Spleen (tissue), 11 donors: ENCODE results near the gene PUS1. TPM values are rescaled to one million over a fixed set of nuclear protein-coding genes. Genes with fewer than 3 reads are reported as not detected.
A peak's percentile ranks its signal among the peaks of the same experiment; 100 is the strongest.

Experiments used
- DNase-seq: peaks from one replicate; pipeline ENCODE4 v3.0.0-alpha.2; 2020
- H3K27ac ChIP-seq, 8 donors: fragments of 200-600 bp; sonication (generic) in 7 of 8; 1 replicate in 4 of 8; 2 replicates in 4 of 8; pipeline versions ENCODE4 v1.5.0 to v1.8.0; 2016 to 2021; ENCODE audit warnings: inconsistent platforms in 4 of 8, mild to moderate bottlenecking in 4 of 8, moderate library complexity in 1 of 8
- H3K27me3 ChIP-seq, 7 donors: fragments of 200-600 bp; sonication (generic) in 6 of 7; replicated peaks in 1 of 7; 1 replicate in 4 of 7; 2 replicates in 3 of 7; pipeline versions ENCODE4 v1.5.0 to v1.8.0; 2016 to 2021; ENCODE audit warnings: inconsistent platforms in 3 of 7, mild to moderate bottlenecking in 1 of 7
- H3K36me3 ChIP-seq, 6 donors: fragments of 200-600 bp; sonication (generic) in 5 of 6; 1 replicate in 4 of 6; 2 replicates in 2 of 6; pipeline versions ENCODE4 v1.5.0 to v1.8.0; 2016 to 2021; ENCODE audit warnings: inconsistent platforms in 2 of 6
- H3K4me1 ChIP-seq, 6 donors: fragments of 200-600 bp; sonication (generic) in 5 of 6; 1 replicate in 3 of 6; 2 replicates in 3 of 6; pipeline versions ENCODE4 v1.5.0 to v1.8.0; 2016 to 2021; ENCODE audit warnings: inconsistent platforms in 3 of 6
- H3K4me3 ChIP-seq, 8 donors: fragments of 200-600 bp; sonication (generic) in 7 of 8; 1 replicate in 4 of 8; 2 replicates in 4 of 8; pipeline versions ENCODE4 v1.5.0 to v1.8.0; 2016 to 2021; ENCODE audit warnings: inconsistent platforms in 4 of 8, mild to moderate bottlenecking in 4 of 8, moderate library complexity in 2 of 8
- H3K9me3 ChIP-seq, 8 donors: fragments of 200-600 bp; sonication (generic) in 7 of 8; 1 replicate in 4 of 8; 2 replicates in 4 of 8; pipeline versions ENCODE4 v1.5.0 to v1.8.0; 2016 to 2021; ENCODE audit warnings: inconsistent platforms in 4 of 8
- POLR2A ChIP-seq, 3 donors: fragments of 450-650 bp; IDR thresholded peaks; one replicate each; pipeline ENCODE4 v1.5.1; 2017; ENCODE audit warnings: antibody characterized with exemption in 3 of 3, mild to moderate bottlenecking in 1 of 3
- POLR2AphosphoS5 ChIP-seq, 3 donors: sonication (generic); formaldehyde crosslinking; IDR thresholded peaks; one replicate each; pipeline ENCODE4 v1.5.1; 2017; ENCODE audit warnings: antibody characterized with exemption in 3 of 3
- WGBS, 5 donors: extraction: QIAGEN DNeasy Blood & Tissue Kit in 3 of 5; methylation state at CpG; one replicate each; pipeline versions ENCODE4 v1.1.5 to v1.1.7; 2013 to 2018; 5-methylcytosine and 5-hydroxymethylcytosine counted together
- intact Hi-C: fragments of 100-400 bp; cut with DNase I; formaldehyde crosslinking; loops from one replicate; pipeline ENCODE4 v1.15.0; 2023; ENCODE audit warnings: low total_unique reads
- polyA plus RNA-seq, 3 donors: library from polyadenylated mRNA; stranded (reverse); fragments of 200-250 nt; gene quantifications; one replicate each; pipeline ENCODE4 v1.2.1, GENCODE V29; 2013
- total RNA-seq, 7 donors: library from RNA; depleted of rRNA in 3 of 7; stranded (reverse); fragments of >200 nt in 3 of 7; fragmentation: NEBNext Ultra II Directional in 4 of 7; extraction: Animal tissue kit (Norgen Biotek cat#: 25700) in 4 of 7; gene quantifications; one replicate each; pipeline versions ENCODE4 v1.1.0 to v1.2.1, GENCODE V29; 2016 to 2021
- TF ChIP-seq, protein P1 (sequence below), 11 experiments: fragments of 200-600 bp in 7 of 11; fragments of 450-650 bp in 4 of 11; sonication (generic) in 4 of 11; IDR thresholded peaks in 8 of 11; conservative IDR thresholded peaks in 3 of 11; 1 replicate in 7 of 11; 2 replicates in 4 of 11; pipeline versions ENCODE4 v1.4.0 to v1.8.0; 2016 to 2021; ENCODE audit warnings: antibody characterized with exemption in 11 of 11, inconsistent platforms in 4 of 11, mild to moderate bottlenecking in 1 of 11
- donor health status: healthy with polysubstance abuse.
- donor health status: DM: no; HTN: no; CAD: no; lungs with moderate emphysema.
- donor health status: DM: no; HTN: no; CAD: no.
- donor health status: Bipolar disorder and iron deficiency.
- donor health status: healthy.
- donor health status: DM: no; HTN: no; CAD: no.
- donor health status: DM: yes; HTN: yes; CAD: no.

Gene PUS1
- total and polyA plus RNA-seq, 10 donors = 16.0 to 46.5 (median 30.0) TPM

DNA sequence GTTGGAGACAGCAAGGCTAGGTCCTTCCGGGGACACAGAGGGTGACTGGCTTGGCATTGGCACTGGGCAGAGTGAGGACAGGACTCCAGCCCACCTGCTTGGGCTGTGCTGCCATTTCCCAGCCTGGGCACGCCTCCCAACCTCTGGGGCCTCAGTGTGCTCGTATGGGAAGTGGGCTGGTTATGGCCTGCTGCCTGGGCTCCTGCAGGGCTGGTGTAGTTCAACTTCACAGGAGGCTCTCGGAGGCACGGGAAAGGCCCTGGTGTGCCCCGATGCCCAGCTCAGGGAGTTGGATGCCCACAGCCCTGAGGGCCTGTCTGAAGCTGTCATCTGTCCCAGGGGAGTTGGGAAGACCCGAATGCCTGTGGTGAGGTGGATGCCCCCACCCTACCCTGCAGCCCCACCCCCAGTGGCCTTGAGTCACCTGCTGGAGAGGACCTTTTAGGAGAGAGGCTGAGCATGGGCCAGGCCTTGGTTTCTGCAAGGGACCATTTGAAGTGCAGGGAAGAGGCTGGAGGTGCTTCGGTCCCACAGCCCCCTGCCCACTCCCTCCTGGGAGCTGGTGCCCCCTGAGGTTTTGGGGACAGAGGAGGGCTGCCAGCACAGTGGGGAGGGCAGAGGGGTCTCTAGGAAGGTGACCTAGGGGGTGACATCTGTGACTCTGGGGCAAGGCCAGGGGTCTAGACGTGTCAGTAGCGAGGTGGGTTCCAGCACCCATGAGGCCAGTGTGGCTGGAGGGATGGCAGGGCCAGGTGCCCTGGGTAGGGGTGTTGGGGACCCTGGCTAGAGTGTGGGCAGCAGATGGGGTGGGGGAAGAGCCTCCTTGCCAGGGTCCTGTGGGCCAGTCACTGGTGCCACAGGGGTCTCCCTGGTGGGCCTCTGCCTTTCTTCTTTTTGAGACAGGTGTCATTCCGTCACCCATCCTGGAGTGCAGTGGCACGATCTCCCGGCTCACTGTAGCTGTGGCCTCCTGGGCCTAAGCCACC lies 25.5 kb upstream of the PUS1 start:
- 83 to 98% (median 88%) methylated on average over 11 to 13 of the region's 13 CpGs for WGBS, 5 donors
- peak; percentile 62 for DNase-seq
- Histone ChIP-seq H3K4me3 (no peak overlapping the region), H3K27me3 (no peaks in the 10 kb centered on the region), H3K9me3 (no peaks in the 10 kb centered on the region), H3K4me1 (peaks cover 4 to 69% (median 41%) of the 10 kb centered on the region in 6 donors), H3K36me3 (peaks cover 3 to 79% (median 14%) of the 10 kb centered on the region in 6 donors), H3K27ac (peak overlapping the region in 2 of 8 donors; percentile 49 to 64)
- TF ChIP-seq, protein P1, sequence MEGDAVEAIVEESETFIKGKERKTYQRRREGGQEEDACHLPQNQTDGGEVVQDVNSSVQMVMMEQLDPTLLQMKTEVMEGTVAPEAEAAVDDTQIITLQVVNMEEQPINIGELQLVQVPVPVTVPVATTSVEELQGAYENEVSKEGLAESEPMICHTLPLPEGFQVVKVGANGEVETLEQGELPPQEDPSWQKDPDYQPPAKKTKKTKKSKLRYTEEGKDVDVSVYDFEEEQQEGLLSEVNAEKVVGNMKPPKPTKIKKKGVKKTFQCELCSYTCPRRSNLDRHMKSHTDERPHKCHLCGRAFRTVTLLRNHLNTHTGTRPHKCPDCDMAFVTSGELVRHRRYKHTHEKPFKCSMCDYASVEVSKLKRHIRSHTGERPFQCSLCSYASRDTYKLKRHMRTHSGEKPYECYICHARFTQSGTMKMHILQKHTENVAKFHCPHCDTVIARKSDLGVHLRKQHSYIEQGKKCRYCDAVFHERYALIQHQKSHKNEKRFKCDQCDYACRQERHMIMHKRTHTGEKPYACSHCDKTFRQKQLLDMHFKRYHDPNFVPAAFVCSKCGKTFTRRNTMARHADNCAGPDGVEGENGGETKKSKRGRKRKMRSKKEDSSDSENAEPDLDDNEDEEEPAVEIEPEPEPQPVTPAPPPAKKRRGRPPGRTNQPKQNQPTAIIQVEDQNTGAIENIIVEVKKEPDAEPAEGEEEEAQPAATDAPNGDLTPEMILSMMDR (IDR thresholded peaks at IDR 0.05 in 8 of 11, conservative IDR thresholded peaks at IDR 0.05 in 3 of 11) = no peak
- TF ChIP-seq POLR2A (IDR thresholded peaks at IDR 0.05) (no peak), POLR2AphosphoS5 (IDR thresholded peaks at IDR 0.05) (no peak)
- intact Hi-C loops = no loop called here

GRCh38 chr12:131904346-131904745 lies 24.7 kb upstream of the PUS1 start:
- no peak for DNase-seq
- no peaks in the 10 kb centered on the region for H3K27me3 ChIP-seq
- H3K9me3 ChIP-seq = no peaks in the 10 kb centered on the region
- peaks cover 4 to 66% (median 41%) of the 10 kb centered on the region in 6 donors for H3K4me1 ChIP-seq
- peaks cover 3 to 79% (median 22%) of the 10 kb centered on the region in 6 donors for H3K36me3 ChIP-seq
- no peak overlapping the region for H3K4me3 ChIP-seq
- H3K27ac ChIP-seq = no peak overlapping the region
- WGBS, 5 donors = 89 to 98% (median 93%) methylated on average over 5 of the region's 5 CpGs
- intact Hi-C loops = no loop called here
- TF ChIP-seq POLR2A (IDR thresholded peaks at IDR 0.05) (no peak), POLR2AphosphoS5 (IDR thresholded peaks at IDR 0.05) (no peak)
- TF ChIP-seq, protein P1 (IDR thresholded peaks at IDR 0.05 in 8 of 11, conservative IDR thresholded peaks at IDR 0.05 in 3 of 11) = no peak

GRCh38 chr12:131905081-131905629 lies 23.9 kb upstream of the PUS1 start:
- Histone ChIP-seq H3K27me3 (no peaks in the 10 kb centered on the region), H3K9me3 (no peaks in the 10 kb centered on the region), H3K36me3 (peaks cover 3 to 81% (median 30%) of the 10 kb centered on the region in 6 donors), H3K4me1 (peaks cover 4 to 59% (median 41%) of the 10 kb centered on the region in 6 donors), H3K27ac (no peak overlapping the region), H3K4me3 (no peak overlapping the region)
- DNase-seq = peak; percentile 71
- WGBS, 5 donors = 87 to 94% (median 92%) methylated on average over 8 to 13 of the region's 13 CpGs
- TF ChIP-seq POLR2A (IDR thresholded peaks at IDR 0.05) (no peak), POLR2AphosphoS5 (IDR thresholded peaks at IDR 0.05) (no peak)
- TF ChIP-seq, protein P1 (IDR thresholded peaks at IDR 0.05 in 8 of 11, conservative IDR thresholded peaks at IDR 0.05 in 3 of 11) = no peak
- intact Hi-C loops = no loop called here

DNA sequence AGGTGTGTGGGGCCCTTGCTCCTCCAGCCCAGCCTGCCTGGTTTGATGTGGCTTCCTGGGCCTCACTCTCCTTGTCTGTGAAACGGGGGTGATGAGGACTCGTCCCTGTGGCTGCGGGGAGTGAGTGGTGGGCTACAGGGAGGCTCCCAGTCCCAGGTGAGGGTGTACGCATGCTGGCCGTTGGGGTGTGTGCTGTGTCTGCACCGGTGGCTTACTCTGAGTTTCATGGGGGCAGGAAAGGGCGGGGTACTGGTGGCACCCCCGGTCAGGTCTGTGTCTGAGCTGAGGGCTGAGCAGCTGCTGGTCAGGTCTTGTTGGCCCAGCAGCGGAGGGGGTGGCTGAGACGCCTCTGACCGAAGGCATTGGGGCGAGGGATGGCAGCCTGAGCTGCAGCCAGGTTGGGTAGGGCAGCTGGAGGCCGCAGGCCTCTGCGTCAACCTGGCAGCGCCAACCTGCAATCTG lies 23.4 kb upstream of the PUS1 start:
- peak; percentile 59 for DNase-seq
- no peak overlapping the region for H3K4me3 ChIP-seq
- no peaks in the 10 kb centered on the region for H3K9me3 ChIP-seq
- no peak overlapping the region for H3K27ac ChIP-seq
- H3K4me1 ChIP-seq = peaks cover 4 to 59% (median 39%) of the 10 kb centered on the region in 6 donors
- peaks cover 3 to 81% (median 35%) of the 10 kb centered on the region in 6 donors for H3K36me3 ChIP-seq
- H3K27me3 ChIP-seq = no peaks in the 10 kb centered on the region
- 82 to 94% (median 85%) methylated on average over 5 to 15 of the region's 15 CpGs for WGBS, 5 donors
- TF ChIP-seq POLR2A (IDR thresholded peaks at IDR 0.05) = no peak
- no peak for TF ChIP-seq POLR2AphosphoS5 (IDR thresholded peaks at IDR 0.05)
- intact Hi-C loops = no loop called here
